ENCODE results near the gene FSTL5. TPM values are rescaled to one million over a fixed set of nuclear protein-coding genes. Genes with fewer than 3 reads are reported as not detected.

The FSTL5 gene
- total RNA-seq, 1 experiment from 2014 or later, result 29.4 TPM

DNA sequence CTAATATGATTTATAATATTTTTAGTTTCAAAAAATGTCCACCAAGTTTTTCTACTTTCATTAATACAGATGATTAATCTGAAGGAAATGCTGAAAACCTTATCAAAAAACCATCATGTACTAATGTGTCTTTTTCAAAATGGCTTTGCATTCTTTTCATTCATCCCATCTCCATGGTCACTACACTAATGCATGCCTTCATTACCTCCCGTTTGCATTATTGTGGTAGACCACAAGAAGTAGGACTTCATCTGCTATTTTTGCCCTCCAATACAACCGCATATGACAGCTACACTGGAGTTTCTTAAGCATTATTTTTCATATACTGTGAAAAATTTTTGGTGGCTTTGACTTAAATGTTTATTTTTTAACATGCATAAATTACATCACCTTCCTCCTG, 37.9 kb upstream of the FSTL5 start:
- H3K9me2 ChIP-seq (ENCODE audit: insufficient read depth), result no peaks in the 10 kb centered on the region
- H3K79me2 ChIP-seq (ENCODE audit: low read depth), result no peaks in the 10 kb centered on the region
- no peaks in the 10 kb centered on the region for H3K9me3 ChIP-seq (ENCODE audit: insufficient read depth, low read depth)
- H3K4me3 ChIP-seq, result no peak overlapping the region
- BruUV-seq (replicated peaks), result no TSS peak
- CTCF ChIA-PET, result no interaction called here
- H3K4me2 ChIP-seq, result no peak overlapping the region
- H3K27ac ChIP-seq, result no peak overlapping the region
- no peaks in the 10 kb centered on the region for H4K20me1 ChIP-seq (ENCODE audit: insufficient read depth)
- TF ChIP-seq EZH2 (IDR thresholded peaks at IDR 0.05; ENCODE audit: low read depth), result no peak
- TF ChIP-seq, protein P1, sequence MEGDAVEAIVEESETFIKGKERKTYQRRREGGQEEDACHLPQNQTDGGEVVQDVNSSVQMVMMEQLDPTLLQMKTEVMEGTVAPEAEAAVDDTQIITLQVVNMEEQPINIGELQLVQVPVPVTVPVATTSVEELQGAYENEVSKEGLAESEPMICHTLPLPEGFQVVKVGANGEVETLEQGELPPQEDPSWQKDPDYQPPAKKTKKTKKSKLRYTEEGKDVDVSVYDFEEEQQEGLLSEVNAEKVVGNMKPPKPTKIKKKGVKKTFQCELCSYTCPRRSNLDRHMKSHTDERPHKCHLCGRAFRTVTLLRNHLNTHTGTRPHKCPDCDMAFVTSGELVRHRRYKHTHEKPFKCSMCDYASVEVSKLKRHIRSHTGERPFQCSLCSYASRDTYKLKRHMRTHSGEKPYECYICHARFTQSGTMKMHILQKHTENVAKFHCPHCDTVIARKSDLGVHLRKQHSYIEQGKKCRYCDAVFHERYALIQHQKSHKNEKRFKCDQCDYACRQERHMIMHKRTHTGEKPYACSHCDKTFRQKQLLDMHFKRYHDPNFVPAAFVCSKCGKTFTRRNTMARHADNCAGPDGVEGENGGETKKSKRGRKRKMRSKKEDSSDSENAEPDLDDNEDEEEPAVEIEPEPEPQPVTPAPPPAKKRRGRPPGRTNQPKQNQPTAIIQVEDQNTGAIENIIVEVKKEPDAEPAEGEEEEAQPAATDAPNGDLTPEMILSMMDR (conservative IDR thresholded peaks at IDR 0.05), result no peak
- no peaks in the 10 kb centered on the region for H3K27me3 ChIP-seq (ENCODE audit: insufficient read depth, low read depth)
- no peak overlapping the region for H2AFZ ChIP-seq
- POLR2A ChIA-PET (ENCODE audit: unreplicated experiment), result no interaction called here
- H3K36me3 ChIP-seq (ENCODE audit: low read depth), result no peaks in the 10 kb centered on the region
- H3K4me1 ChIP-seq (replicated peaks; ENCODE audit: insufficient read depth), result no peaks in the 10 kb centered on the region
- DNase-seq, result no peak
- intact Hi-C loops (cut with micrococcal nuclease; ENCODE audit: unreplicated experiment), result no loop called here
- no peaks in the 10 kb centered on the region for H3F3A ChIP-seq (ENCODE audit: insufficient read depth, low read depth)

DNA sequence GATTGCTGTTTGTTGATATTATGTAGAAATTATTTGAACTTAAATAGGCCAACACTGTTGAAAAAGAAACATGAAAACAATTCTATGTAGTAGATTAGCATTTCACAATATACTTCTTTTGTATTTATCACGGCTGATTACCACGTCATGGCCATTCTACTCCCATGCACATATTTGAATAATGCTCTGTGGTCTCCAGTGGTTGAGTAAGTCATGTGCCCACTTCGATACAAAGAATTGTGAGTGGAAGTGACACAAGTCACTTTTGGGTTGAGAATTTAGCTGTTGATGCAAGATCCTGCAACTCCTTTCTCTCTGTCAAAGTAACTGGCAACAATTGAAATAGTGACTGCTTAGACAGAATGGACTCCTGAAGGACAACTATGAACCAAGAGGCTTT, 6.7 kb upstream of the FSTL5 start:
- Histone ChIP-seq H3K4me3 (no peak overlapping the region), H3K79me2 (ENCODE audit: low read depth) (no peaks in the 10 kb centered on the region), H3K4me1 (replicated peaks; ENCODE audit: insufficient read depth) (0 out of 2 replicates have a peak, but pooled peaks cover 1% of the 10 kb centered on the region), H3K36me3 (ENCODE audit: low read depth) (no peaks in the 10 kb centered on the region), H3F3A (ENCODE audit: insufficient read depth, low read depth) (no peaks in the 10 kb centered on the region), H3K27me3 (ENCODE audit: insufficient read depth, low read depth) (no peaks in the 10 kb centered on the region), H3K27ac (no peak overlapping the region), H3K9me3 (ENCODE audit: insufficient read depth, low read depth) (no peaks in the 10 kb centered on the region), H3K4me2 (no peak overlapping the region), H4K20me1 (ENCODE audit: insufficient read depth) (no peaks in the 10 kb centered on the region), H3K9me2 (ENCODE audit: insufficient read depth) (no peaks in the 10 kb centered on the region), H2AFZ (no peak overlapping the region)
- intact Hi-C loops (cut with micrococcal nuclease; ENCODE audit: unreplicated experiment), result no loop called here
- no peak for DNase-seq
- POLR2A ChIA-PET (ENCODE audit: unreplicated experiment), result no interaction called here
- TF ChIP-seq EZH2 (IDR thresholded peaks at IDR 0.05; ENCODE audit: low read depth), result no peak
- TF ChIP-seq, protein P1 (conservative IDR thresholded peaks at IDR 0.05), result no peak
- no TSS peak for BruUV-seq (replicated peaks)
- CTCF ChIA-PET, result no interaction called here

DNA sequence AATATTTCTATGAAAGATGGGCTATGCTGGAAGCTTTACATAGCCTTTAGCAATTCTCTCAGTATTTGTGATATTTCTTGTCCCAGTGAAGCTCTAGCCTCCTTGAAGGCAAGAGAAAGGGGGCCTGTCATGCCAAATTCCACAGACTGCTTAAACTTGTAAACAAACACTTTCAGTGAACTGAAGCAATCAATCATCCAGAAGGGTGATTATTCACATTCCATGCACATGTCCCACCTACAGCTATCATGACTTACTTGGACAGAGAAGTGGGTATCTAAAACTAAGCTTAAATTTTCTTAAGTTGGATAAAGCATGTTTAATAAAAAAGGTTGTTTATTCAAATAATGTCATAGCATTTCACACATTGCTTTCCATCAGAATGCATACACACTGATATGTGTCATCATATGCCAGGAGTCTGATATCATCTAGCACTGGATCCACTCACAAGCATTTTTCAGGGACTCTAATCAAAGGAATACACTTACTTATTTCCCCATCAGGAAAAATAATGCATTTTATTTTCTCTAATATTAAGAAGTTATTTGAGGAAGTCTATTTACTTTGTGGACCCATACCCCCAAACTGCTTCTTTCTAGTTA, 1.2 kb upstream of the FSTL5 start:
- H3K9me2 ChIP-seq (ENCODE audit: insufficient read depth), result no peaks in the 10 kb centered on the region
- H3K27ac ChIP-seq, result no peak overlapping the region
- peak overlapping the region; percentile 63 for H3K4me3 ChIP-seq
- no peak overlapping the region; the same call in 1 of the 2 replicates for H2AFZ ChIP-seq
- no peak for TF ChIP-seq EZH2 (IDR thresholded peaks at IDR 0.05; ENCODE audit: low read depth)
- TF ChIP-seq, protein P1 (conservative IDR thresholded peaks at IDR 0.05), result no peak
- ChIA-PET POLR2A (ENCODE audit: unreplicated experiment) (interaction anchor here (0.6 kb wide), 1 partner anchor 1487 kb away, joined by 3 read pairs; no protein-coding TSS in a partner anchor), CTCF (no interaction called here)
- no peaks in the 10 kb centered on the region; the same call in 1 of the 2 replicates for H3F3A ChIP-seq (ENCODE audit: insufficient read depth, low read depth)
- H3K9me3 ChIP-seq (ENCODE audit: insufficient read depth, low read depth), result no peaks in the 10 kb centered on the region
- H3K27me3 ChIP-seq (ENCODE audit: insufficient read depth, low read depth), result no peaks in the 10 kb centered on the region
- intact Hi-C loops (cut with micrococcal nuclease; ENCODE audit: unreplicated experiment), result loop anchor here (5.0 to 10.0 kb wide), 3 partner anchors 300 to 843 kb away; no protein-coding TSS in a partner anchor
- H3K4me1 ChIP-seq (replicated peaks; ENCODE audit: insufficient read depth), result peaks cover 10% of the 10 kb centered on the region; the same call in 1 of the 2 replicates
- peak overlapping the region; percentile 78 for H3K4me2 ChIP-seq
- no TSS peak for BruUV-seq (replicated peaks)
- H3K79me2 ChIP-seq (ENCODE audit: low read depth), result no peaks in the 10 kb centered on the region
- H3K36me3 ChIP-seq (ENCODE audit: low read depth), result no peaks in the 10 kb centered on the region
- peak; percentile 1 to 37 for DNase-seq
- no peaks in the 10 kb centered on the region for H4K20me1 ChIP-seq (ENCODE audit: insufficient read depth)
